ENCODE results near the gene RNF11.

RNF11 gene

GRCh38 chr1:51268634-51269033 is 32.6 kb downstream of the RNF11 start:
- no peak overlapping the region for H3K4me3 Mint-ChIP-seq
- peaks cover 49% of the 10 kb centered on the region for H3K4me1 Mint-ChIP-seq
- no peak overlapping the region for H3K27ac Mint-ChIP-seq
- no peak for DNase-seq (ENCODE audit: low spot score in 2 of 2)
- peaks cover 41% of the 10 kb centered on the region for H3K36me3 Mint-ChIP-seq
- no peak for ATAC-seq
- no peaks in the 10 kb centered on the region for H3K9me3 Mint-ChIP-seq

DNA sequence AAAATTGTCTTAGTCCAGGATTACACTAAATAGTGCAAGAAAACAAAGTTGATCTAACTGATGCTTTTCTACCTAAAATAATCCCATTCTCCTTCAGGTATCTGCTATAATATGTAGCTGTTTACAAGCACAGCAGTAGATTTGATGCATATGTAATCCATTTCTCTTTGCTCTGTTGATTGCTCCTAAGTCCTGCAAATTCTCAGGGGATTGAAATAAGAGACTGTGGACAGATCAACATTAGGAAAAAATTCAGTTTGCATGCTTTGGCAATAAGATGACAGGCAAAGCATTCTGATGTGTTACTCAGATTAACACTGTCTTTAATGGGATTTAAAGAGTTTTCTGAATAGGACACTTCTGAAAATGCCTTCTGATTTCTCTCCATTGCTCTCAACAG is 34.7 kb downstream of the RNF11 start:
- DNase-seq (ENCODE audit: low spot score in 2 of 2) (no peak), ATAC-seq (no peak)
- H3K36me3 Mint-ChIP-seq, result peaks cover 52% of the 10 kb centered on the region
- no peak overlapping the region for H3K27ac Mint-ChIP-seq
- H3K9me3 Mint-ChIP-seq, result no peaks in the 10 kb centered on the region
- no peak overlapping the region for H3K4me3 Mint-ChIP-seq
- H3K4me1 Mint-ChIP-seq, result peaks cover 28% of the 10 kb centered on the region

- DNase-seq (ENCODE audit: low spot score in 2 of 2) (no peak), ATAC-seq (no peak)
- no peaks in the 10 kb centered on the region for H3K9me3 Mint-ChIP-seq
- no peak overlapping the region for H3K27ac Mint-ChIP-seq
- no peak overlapping the region for H3K4me3 Mint-ChIP-seq
- H3K36me3 Mint-ChIP-seq, result peaks cover 52% of the 10 kb centered on the region
- H3K4me1 Mint-ChIP-seq, result peaks cover 10% of the 10 kb centered on the region
Measured at GRCh38 chr1:51272916-51273315, 36.8 kb downstream of the RNF11 start.

GRCh38 chr1:51274676-51275075 is 38.6 kb downstream of the RNF11 start:
- Mint-ChIP-seq H3K4me1 (no peaks in the 10 kb centered on the region), H3K9me3 (no peaks in the 10 kb centered on the region), H3K36me3 (peaks cover 48% of the 10 kb centered on the region), H3K27ac (no peak overlapping the region), H3K4me3 (no peak overlapping the region)
- ATAC-seq (no peak), DNase-seq (ENCODE audit: low spot score in 2 of 2) (no peak)

- H3K27ac Mint-ChIP-seq, result no peak overlapping the region
- H3K9me3 Mint-ChIP-seq, result no peaks in the 10 kb centered on the region
Measured at GRCh38 chr1:51276286-51276685, 40.2 kb downstream of the RNF11 start.

DNA sequence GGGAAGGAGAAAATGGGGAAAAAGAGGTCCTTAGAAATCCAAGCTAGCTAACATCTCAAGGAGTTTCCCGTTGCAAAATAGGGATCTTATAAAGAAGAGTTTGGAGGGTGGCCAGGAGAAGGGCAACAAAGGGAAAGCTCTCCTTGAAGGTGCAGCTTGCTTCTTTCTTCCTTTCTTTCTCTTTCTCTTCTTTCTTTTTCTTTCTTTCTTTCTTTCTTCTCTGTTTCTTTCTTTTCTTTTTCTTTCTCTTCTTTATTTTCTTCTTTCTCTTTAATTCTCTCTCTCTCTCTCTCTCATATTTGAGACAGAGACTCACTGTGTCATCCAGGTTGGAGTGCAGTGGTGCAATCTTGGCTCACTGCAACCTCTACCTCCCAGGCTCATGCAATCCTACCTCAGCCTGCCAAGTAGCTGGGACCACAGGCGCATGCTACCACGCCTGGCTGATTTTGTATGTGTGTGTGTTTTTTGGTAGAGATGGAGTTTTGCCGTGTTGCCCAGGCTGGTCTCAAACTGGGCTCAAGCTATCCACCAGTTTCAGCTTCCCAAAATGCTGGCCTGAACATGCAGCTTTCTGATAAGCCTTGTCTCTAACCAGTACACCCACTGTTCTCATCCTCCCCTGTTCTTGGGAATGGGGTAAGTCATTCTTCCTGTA is 44.4 kb downstream of the RNF11 start:
- Mint-ChIP-seq H3K9me3 (no peaks in the 10 kb centered on the region), H3K4me3 (no peak overlapping the region), H3K36me3 (peaks cover 7% of the 10 kb centered on the region), H3K4me1 (peaks cover 31% of the 10 kb centered on the region), H3K27ac (no peak overlapping the region)
- DNase-seq (ENCODE audit: low spot score in 2 of 2), result no peak
- ATAC-seq, result no peak

More at GRCh38 chr1:51276286-51276685, 40.2 kb downstream of the RNF11 start:
- H3K4me3 Mint-ChIP-seq, result no peak overlapping the region
- ATAC-seq (no peak), DNase-seq (ENCODE audit: low spot score in 2 of 2) (no peak)
- peaks cover 32% of the 10 kb centered on the region for H3K36me3 Mint-ChIP-seq
- H3K4me1 Mint-ChIP-seq, result no peaks in the 10 kb centered on the region

- ATAC-seq (no peak), DNase-seq (ENCODE audit: low spot score in 2 of 2) (no peak)
- peaks cover 32% of the 10 kb centered on the region for H3K4me1 Mint-ChIP-seq
- peaks cover 5% of the 10 kb centered on the region for H3K36me3 Mint-ChIP-seq
- no peak overlapping the region for H3K4me3 Mint-ChIP-seq
- no peak overlapping the region for H3K27ac Mint-ChIP-seq
- H3K9me3 Mint-ChIP-seq, result no peaks in the 10 kb centered on the region
Measured at GRCh38 chr1:51281807-51282206, 45.7 kb downstream of the RNF11 start.

DNA sequence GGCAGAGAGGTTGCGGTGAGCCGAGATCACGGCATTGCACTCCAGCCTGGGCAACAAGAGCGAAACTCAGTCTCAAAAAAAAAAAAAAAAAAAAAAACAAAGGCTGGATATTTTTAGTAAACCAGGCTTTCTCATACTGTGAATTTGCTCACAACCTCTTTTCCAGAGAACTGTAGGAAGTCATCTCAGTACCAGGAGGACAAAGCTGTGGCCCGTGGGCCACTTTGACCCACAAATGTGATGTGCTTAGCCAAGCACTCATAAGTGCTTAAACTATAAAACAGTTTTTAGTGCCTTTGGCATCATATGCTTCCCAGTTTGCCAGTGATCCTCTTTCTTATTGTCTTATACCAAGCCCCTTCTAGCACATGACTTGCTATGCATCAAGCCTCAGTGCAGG is 46.5 kb downstream of the RNF11 start:
- H3K4me1 Mint-ChIP-seq, result peaks cover 32% of the 10 kb centered on the region
- H3K4me3 Mint-ChIP-seq, result no peak overlapping the region
- no peaks in the 10 kb centered on the region for H3K9me3 Mint-ChIP-seq
- peaks cover 5% of the 10 kb centered on the region for H3K36me3 Mint-ChIP-seq
- H3K27ac Mint-ChIP-seq, result no peak overlapping the region
- no peak for DNase-seq (ENCODE audit: low spot score in 2 of 2)
- ATAC-seq, result peak; percentile 83

GRCh38 chr1:51283979-51284378 is 47.9 kb downstream of the RNF11 start:
- H3K27ac Mint-ChIP-seq, result no peak overlapping the region
- DNase-seq (ENCODE audit: low spot score in 2 of 2), result no peak
- peak; percentile 35 for ATAC-seq
- peaks cover 5% of the 10 kb centered on the region for H3K36me3 Mint-ChIP-seq
- peaks cover 32% of the 10 kb centered on the region for H3K4me1 Mint-ChIP-seq
- H3K9me3 Mint-ChIP-seq, result no peaks in the 10 kb centered on the region
- no peak overlapping the region for H3K4me3 Mint-ChIP-seq

DNA sequence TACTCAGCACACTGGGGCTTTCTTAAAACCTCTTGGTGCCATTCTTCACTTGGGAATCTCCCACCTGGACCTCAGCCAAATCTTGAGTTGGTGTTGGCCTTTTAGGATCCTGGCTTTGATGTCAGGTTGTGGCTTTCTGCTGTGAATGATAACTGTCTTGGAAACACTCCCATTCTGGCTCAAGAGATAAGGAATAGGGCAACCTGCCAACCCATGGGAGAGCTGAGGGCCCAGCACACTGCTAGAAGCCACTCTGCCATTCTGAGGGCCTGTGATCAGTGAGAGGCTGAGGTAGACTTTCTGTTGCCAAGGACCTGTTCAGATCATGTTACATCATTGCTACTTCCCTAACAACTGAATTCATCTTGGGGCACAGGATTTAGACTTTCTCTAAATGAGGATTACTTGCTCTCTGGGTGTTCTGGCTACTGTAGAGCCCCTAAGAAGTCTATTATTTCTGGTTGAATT is 48.4 kb downstream of the RNF11 start:
- H3K4me1 Mint-ChIP-seq, result peaks cover 32% of the 10 kb centered on the region
- no peak overlapping the region for H3K27ac Mint-ChIP-seq
- ATAC-seq, result peak; percentile 35
- H3K4me3 Mint-ChIP-seq, result no peak overlapping the region
- DNase-seq (ENCODE audit: low spot score in 2 of 2), result no peak
- no peaks in the 10 kb centered on the region for H3K9me3 Mint-ChIP-seq
- H3K36me3 Mint-ChIP-seq, result peaks cover 5% of the 10 kb centered on the region

- Mint-ChIP-seq H3K27ac (no peak overlapping the region), H3K9me3 (no peaks in the 10 kb centered on the region), H3K4me1 (peaks cover 32% of the 10 kb centered on the region), H3K36me3 (peaks cover 5% of the 10 kb centered on the region), H3K4me3 (peak overlapping the region; percentile 35)
- ATAC-seq (peak; percentile 89), DNase-seq (ENCODE audit: low spot score in 2 of 2) (no peak)
Measured at GRCh38 chr1:51285055-51285454, 49.0 kb downstream of the RNF11 start.

GRCh38 chr1:51287966-51288365 is 51.9 kb downstream of the RNF11 start:
- peaks cover 5% of the 10 kb centered on the region for H3K36me3 Mint-ChIP-seq
- H3K4me1 Mint-ChIP-seq, result peaks cover 23% of the 10 kb centered on the region
- DNase-seq (ENCODE audit: low spot score in 2 of 2) (no peak), ATAC-seq (no peak)
- no peaks in the 10 kb centered on the region for H3K9me3 Mint-ChIP-seq
- no peak overlapping the region for H3K27ac Mint-ChIP-seq
- H3K4me3 Mint-ChIP-seq, result no peak overlapping the region

DNA sequence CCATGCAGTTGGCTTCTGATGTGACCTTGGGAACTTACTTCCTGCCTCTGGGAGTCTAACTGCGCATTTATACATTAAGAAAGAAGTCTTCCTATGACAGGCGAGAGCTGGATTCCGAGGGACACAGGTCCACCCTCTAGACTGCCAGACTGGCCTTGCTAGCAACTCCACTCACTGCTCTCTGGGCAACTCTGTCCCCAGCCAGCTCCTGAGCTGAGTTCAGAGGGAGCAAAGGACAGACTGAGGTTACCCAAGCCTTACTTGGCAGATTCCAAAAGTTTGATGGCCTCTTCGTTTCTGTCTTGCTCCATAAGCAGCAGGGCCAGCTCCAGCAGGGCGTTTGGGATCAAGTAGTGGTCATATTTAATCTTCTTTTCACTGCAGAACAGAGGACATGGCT is 52.5 kb downstream of the RNF11 start:
- Mint-ChIP-seq H3K4me1 (peaks cover 20% of the 10 kb centered on the region), H3K9me3 (no peaks in the 10 kb centered on the region), H3K27ac (no peak overlapping the region), H3K36me3 (peaks cover 5% of the 10 kb centered on the region), H3K4me3 (no peak overlapping the region)
- DNase-seq (ENCODE audit: low spot score in 2 of 2) (no peak), ATAC-seq (no peak)

- Mint-ChIP-seq H3K36me3 (peaks cover 5% of the 10 kb centered on the region), H3K27ac (no peak overlapping the region), H3K4me1 (peaks cover 10% of the 10 kb centered on the region), H3K9me3 (no peaks in the 10 kb centered on the region), H3K4me3 (no peak overlapping the region)
- DNase-seq (ENCODE audit: low spot score in 2 of 2), result no peak
- no peak for ATAC-seq
Measured at GRCh38 chr1:51289676-51290488, 53.8 kb downstream of the RNF11 start.

DNA sequence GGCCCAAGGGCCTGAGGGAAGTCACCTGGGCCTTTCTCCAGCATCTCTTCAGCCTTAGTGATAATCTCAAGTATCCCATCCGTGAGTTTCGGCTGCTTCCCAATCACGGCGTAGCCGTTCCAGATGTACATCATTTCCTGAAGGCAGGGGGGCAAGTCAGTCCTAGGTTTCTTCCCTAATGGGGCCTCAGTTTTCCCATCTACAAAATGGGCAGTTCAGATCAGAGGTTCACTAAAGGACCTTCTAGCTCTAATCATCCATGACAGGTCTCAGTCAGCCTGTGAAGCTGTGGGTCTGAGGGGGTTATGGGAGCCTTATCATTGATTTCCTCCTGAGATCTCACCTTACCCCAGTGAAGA is 54.4 kb downstream of the RNF11 start:
- DNase-seq (ENCODE audit: low spot score in 2 of 2) (no peak), ATAC-seq (no peak)
- H3K27ac Mint-ChIP-seq, result no peak overlapping the region
- no peak overlapping the region for H3K4me3 Mint-ChIP-seq
- H3K9me3 Mint-ChIP-seq, result no peaks in the 10 kb centered on the region
- no peaks in the 10 kb centered on the region for H3K36me3 Mint-ChIP-seq
- peaks cover 8% of the 10 kb centered on the region for H3K4me1 Mint-ChIP-seq

- no peak for DNase-seq (ENCODE audit: low spot score in 2 of 2)
- Mint-ChIP-seq H3K9me3 (no peaks in the 10 kb centered on the region), H3K27ac (no peak overlapping the region), H3K4me1 (peaks cover 33% of the 10 kb centered on the region), H3K4me3 (no peak overlapping the region), H3K36me3 (peaks cover 7% of the 10 kb centered on the region)
- ATAC-seq, result no peak
Measured at GRCh38 chr1:51293898-51294515, 57.9 kb downstream of the RNF11 start.
